OCI-LY1 (cell line): ENCODE results near the gene NFU1.

Experiments used
- EZH2 ChIP-seq: fragments of 200-600 bp; sonication (generic), shearing (Covaris generic); IDR thresholded peaks from 2 replicates; pipeline ENCODE4 v1.8.0; 2017; ENCODE audit warnings: borderline replicate concordance, mixed run types, mild to moderate bottlenecking, antibody characterized with exemption, low read length, moderate library complexity, mixed read lengths
- TF ChIP-seq, protein P1 (sequence below): fragments of 200-600 bp; sonication (generic), shearing (Covaris generic); IDR thresholded peaks from 2 replicates; pipeline ENCODE4 v1.5.1; 2017; ENCODE audit warnings: mild to moderate bottlenecking, antibody characterized with exemption, low read length, moderate library complexity, mixed read lengths

DNA sequence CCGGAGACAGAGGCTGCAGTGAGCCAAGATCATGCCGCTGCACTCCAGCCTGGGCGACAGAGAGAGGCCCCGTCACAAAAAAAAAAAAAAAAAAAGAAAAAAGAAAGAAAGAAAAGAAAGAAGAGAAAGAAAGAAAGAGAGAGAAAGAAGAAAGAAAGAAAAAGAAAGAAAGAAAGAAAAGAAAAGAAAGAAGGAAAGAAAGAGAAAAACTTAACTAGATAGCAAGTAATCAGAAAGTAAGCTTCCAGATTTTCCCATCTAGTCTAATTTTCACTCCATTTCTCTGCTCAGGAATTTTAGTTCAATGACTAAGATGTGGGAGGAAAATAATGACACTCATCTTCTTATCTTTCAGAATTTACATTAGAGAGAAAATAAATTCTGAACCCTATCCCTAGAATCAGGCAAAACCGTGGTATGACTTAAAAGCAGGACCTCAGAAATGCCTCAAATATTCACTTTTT is 52.6 kb downstream of the NFU1 start:
- TF ChIP-seq, protein P1, sequence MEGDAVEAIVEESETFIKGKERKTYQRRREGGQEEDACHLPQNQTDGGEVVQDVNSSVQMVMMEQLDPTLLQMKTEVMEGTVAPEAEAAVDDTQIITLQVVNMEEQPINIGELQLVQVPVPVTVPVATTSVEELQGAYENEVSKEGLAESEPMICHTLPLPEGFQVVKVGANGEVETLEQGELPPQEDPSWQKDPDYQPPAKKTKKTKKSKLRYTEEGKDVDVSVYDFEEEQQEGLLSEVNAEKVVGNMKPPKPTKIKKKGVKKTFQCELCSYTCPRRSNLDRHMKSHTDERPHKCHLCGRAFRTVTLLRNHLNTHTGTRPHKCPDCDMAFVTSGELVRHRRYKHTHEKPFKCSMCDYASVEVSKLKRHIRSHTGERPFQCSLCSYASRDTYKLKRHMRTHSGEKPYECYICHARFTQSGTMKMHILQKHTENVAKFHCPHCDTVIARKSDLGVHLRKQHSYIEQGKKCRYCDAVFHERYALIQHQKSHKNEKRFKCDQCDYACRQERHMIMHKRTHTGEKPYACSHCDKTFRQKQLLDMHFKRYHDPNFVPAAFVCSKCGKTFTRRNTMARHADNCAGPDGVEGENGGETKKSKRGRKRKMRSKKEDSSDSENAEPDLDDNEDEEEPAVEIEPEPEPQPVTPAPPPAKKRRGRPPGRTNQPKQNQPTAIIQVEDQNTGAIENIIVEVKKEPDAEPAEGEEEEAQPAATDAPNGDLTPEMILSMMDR, result no peak
- no peak for TF ChIP-seq EZH2
